ENCODE results near the gene CAT.

CAT gene

GRCh38 chr11:34454308-34455032 is 15.7 kb downstream of the CAT start:
- no peak for DNase-seq (ENCODE audit: low read depth)
- no peak overlapping the region for H3K4me3 ChIP-seq (replicated peaks; ENCODE audit: low read depth, low read length)
- TF ChIP-seq CTCF (IDR thresholded peaks at IDR 0.05; ENCODE audit: low read length, missing control alignments): no peak

GRCh38 chr11:34457607-34458006 is 18.9 kb downstream of the CAT start:
- DNase-seq (ENCODE audit: low read depth): no peak
- no peak overlapping the region for H3K4me3 ChIP-seq (replicated peaks; ENCODE audit: low read depth, low read length)
- TF ChIP-seq CTCF (IDR thresholded peaks at IDR 0.05; ENCODE audit: low read length, missing control alignments): no peak

- no peak overlapping the region for H3K4me3 ChIP-seq (replicated peaks; ENCODE audit: low read depth, low read length)
- TF ChIP-seq CTCF (IDR thresholded peaks at IDR 0.05; ENCODE audit: low read length, missing control alignments): no peak
- no peak for DNase-seq (ENCODE audit: low read depth)
Measured at GRCh38 chr11:34458525-34458924, 19.8 kb downstream of the CAT start.

- no peak for DNase-seq (ENCODE audit: low read depth)
- H3K4me3 ChIP-seq (replicated peaks; ENCODE audit: low read depth, low read length): no peak overlapping the region
- TF ChIP-seq CTCF (IDR thresholded peaks at IDR 0.05; ENCODE audit: low read length, missing control alignments): no peak
Measured at GRCh38 chr11:34459507-34460162, 20.9 kb downstream of the CAT start.

GRCh38 chr11:34460278-34460677 is 21.5 kb downstream of the CAT start:
- H3K4me3 ChIP-seq (replicated peaks; ENCODE audit: low read depth, low read length): no peak overlapping the region
- TF ChIP-seq CTCF (IDR thresholded peaks at IDR 0.05; ENCODE audit: low read length, missing control alignments): no peak
- no peak for DNase-seq (ENCODE audit: low read depth)

GRCh38 chr11:34461215-34461614 is 22.5 kb downstream of the CAT start:
- no peak for TF ChIP-seq CTCF (IDR thresholded peaks at IDR 0.05; ENCODE audit: low read length, missing control alignments)
- DNase-seq (ENCODE audit: low read depth): no peak
- no peak overlapping the region for H3K4me3 ChIP-seq (replicated peaks; ENCODE audit: low read depth, low read length)
